ENCODE measurements around the gene LMOD2.

The LMOD2 gene

DNA sequence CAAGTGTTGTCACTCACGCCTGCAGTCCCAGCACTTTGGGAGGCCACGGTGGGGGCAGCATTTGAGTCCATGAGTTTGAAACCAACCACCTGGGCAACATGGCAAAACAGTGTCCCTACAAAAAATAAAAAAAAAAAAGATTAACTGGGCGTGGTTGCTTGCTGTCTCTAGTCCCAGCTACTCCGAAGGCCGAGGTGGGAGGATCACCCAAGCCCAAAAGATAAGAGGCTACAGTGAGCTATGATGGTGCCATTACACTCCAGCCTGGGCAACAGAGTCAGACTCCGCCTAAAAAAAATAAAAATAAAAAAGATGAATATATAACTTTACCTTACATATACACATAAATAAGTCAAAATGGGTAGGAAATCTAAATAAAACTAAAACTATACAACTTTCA is 2.5 kb upstream of the LMOD2 start:
- H3K4me1 ChIP-seq (ENCODE audit: control insufficient read depth in 2 of 2, insufficient read depth in 2 of 2, low read length in 2 of 2) = no peaks in the 10 kb centered on the region
- H3K9me3 ChIP-seq (ENCODE audit: control insufficient read depth in 2 of 2, low read length in 2 of 2) = no peaks in the 10 kb centered on the region
- no peaks in the 10 kb centered on the region for H3K36me3 ChIP-seq (ENCODE audit: control insufficient read depth in 2 of 2, insufficient read depth in 2 of 2, low read length in 2 of 2)
- H3K27me3 ChIP-seq (ENCODE audit: control insufficient read depth in 2 of 2, insufficient read depth in 2 of 2, low read length in 2 of 2) = no peaks in the 10 kb centered on the region
- no peak overlapping the region for H3K27ac ChIP-seq (ENCODE audit: low read depth in 2 of 2, low read length in 2 of 2)
- H3K4me3 ChIP-seq (ENCODE audit: low read length in 2 of 2) = no peak overlapping the region
- no peak overlapping the region for H3K9ac ChIP-seq (ENCODE audit: low read depth in 1 of 2, low read length in 2 of 2)

DNA sequence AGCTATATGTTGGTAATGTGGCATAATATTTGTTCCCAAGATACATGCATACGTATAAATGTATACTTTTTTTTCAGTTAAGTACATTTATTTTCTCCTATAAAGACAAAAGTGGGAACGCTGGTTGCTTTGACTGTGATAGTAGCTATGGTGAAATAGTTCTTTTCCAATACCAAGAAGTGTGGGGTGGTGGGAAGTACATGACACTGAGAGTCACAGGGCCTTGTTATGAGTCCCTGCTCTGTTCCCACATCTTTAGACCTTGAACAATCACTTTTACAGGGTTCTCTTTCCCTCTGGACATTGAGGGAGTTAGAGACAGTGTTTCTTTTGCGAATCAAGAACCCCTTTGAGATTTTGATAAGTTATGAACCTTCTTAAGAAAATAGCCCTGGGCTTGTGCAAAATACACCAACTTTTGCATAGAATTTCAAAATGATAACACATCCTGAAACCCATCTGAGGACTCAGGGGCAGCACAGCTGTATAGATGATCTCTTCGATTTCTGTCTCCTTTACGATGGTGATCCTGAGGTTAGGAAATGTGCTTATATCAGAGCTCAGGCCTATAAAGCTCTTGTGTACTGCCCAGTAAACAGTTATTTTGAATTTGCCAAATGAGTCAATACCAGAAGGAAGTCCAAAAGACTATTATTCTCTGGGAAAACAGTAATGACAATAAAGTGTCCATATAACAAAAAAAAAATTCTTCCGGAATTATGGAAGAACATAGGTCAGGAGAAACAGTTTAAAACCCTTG is 1.1 kb downstream of the LMOD2 start:
- Histone ChIP-seq H3K36me3 (ENCODE audit: control insufficient read depth in 2 of 2, insufficient read depth in 2 of 2, low read length in 2 of 2) (no peaks in the 10 kb centered on the region), H3K27ac (ENCODE audit: low read depth in 2 of 2, low read length in 2 of 2) (no peak overlapping the region), H3K27me3 (ENCODE audit: control insufficient read depth in 2 of 2, insufficient read depth in 2 of 2, low read length in 2 of 2) (no peaks in the 10 kb centered on the region), H3K9ac (ENCODE audit: low read depth in 1 of 2, low read length in 2 of 2) (no peak overlapping the region), H3K4me1 (ENCODE audit: control insufficient read depth in 2 of 2, insufficient read depth in 2 of 2, low read length in 2 of 2) (no peaks in the 10 kb centered on the region), H3K9me3 (ENCODE audit: control insufficient read depth in 2 of 2, low read length in 2 of 2) (no peaks in the 10 kb centered on the region), H3K4me3 (ENCODE audit: low read length in 2 of 2) (no peak overlapping the region)

DNA sequence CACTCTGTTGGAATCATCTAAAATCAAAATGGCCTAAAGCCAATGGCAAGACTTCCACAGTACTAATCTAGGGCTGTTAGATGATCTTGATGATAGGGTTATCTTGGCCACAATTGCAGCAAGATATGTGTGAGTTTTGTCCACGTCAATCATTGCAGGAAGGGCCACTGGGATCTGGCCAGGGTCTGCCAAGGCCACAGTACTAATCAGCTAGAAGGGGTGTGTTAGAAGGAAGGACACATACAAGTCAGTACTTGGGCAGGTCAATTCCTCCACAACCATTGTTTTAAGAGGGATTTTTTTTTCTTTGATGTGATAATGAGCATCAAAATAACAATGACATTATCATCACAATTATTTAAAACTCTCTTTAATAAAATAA is 1.6 kb downstream of the LMOD2 start:
- Histone ChIP-seq H3K36me3 (ENCODE audit: control insufficient read depth in 2 of 2, insufficient read depth in 2 of 2, low read length in 2 of 2) (no peaks in the 10 kb centered on the region), H3K9me3 (ENCODE audit: control insufficient read depth in 2 of 2, low read length in 2 of 2) (no peaks in the 10 kb centered on the region), H3K27ac (ENCODE audit: low read depth in 2 of 2, low read length in 2 of 2) (no peak overlapping the region), H3K27me3 (ENCODE audit: control insufficient read depth in 2 of 2, insufficient read depth in 2 of 2, low read length in 2 of 2) (no peaks in the 10 kb centered on the region), H3K4me1 (ENCODE audit: control insufficient read depth in 2 of 2, insufficient read depth in 2 of 2, low read length in 2 of 2) (no peaks in the 10 kb centered on the region), H3K9ac (ENCODE audit: low read depth in 1 of 2, low read length in 2 of 2) (no peak overlapping the region), H3K4me3 (ENCODE audit: low read length in 2 of 2) (no peak overlapping the region)

DNA sequence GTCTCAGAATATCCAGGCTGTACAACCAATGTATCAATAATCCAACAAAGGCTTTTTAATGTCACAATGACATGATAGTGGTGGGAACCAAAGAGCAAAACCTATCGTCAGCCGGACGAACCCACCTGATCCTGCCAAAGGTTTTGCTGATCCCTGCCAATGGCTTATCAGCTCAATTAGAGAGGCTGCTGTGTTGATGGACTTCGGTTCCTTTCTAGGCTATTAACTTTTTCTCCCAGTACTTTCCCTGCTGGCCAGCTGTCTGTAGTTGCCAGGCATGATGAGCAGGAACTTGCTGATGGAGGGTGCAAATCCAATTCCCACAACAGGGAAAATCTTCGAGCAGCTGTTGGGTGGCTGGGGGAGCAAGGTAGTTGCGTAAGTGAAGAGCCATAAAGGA is 2.4 kb downstream of the LMOD2 start:
- Histone ChIP-seq H3K9ac (ENCODE audit: low read depth in 1 of 2, low read length in 2 of 2) (no peak overlapping the region), H3K4me1 (ENCODE audit: control insufficient read depth in 2 of 2, insufficient read depth in 2 of 2, low read length in 2 of 2) (no peaks in the 10 kb centered on the region), H3K27ac (ENCODE audit: low read depth in 2 of 2, low read length in 2 of 2) (no peak overlapping the region), H3K36me3 (ENCODE audit: control insufficient read depth in 2 of 2, insufficient read depth in 2 of 2, low read length in 2 of 2) (no peaks in the 10 kb centered on the region), H3K27me3 (ENCODE audit: control insufficient read depth in 2 of 2, insufficient read depth in 2 of 2, low read length in 2 of 2) (no peaks in the 10 kb centered on the region), H3K9me3 (ENCODE audit: control insufficient read depth in 2 of 2, low read length in 2 of 2) (no peaks in the 10 kb centered on the region), H3K4me3 (ENCODE audit: low read length in 2 of 2) (no peak overlapping the region)

DNA sequence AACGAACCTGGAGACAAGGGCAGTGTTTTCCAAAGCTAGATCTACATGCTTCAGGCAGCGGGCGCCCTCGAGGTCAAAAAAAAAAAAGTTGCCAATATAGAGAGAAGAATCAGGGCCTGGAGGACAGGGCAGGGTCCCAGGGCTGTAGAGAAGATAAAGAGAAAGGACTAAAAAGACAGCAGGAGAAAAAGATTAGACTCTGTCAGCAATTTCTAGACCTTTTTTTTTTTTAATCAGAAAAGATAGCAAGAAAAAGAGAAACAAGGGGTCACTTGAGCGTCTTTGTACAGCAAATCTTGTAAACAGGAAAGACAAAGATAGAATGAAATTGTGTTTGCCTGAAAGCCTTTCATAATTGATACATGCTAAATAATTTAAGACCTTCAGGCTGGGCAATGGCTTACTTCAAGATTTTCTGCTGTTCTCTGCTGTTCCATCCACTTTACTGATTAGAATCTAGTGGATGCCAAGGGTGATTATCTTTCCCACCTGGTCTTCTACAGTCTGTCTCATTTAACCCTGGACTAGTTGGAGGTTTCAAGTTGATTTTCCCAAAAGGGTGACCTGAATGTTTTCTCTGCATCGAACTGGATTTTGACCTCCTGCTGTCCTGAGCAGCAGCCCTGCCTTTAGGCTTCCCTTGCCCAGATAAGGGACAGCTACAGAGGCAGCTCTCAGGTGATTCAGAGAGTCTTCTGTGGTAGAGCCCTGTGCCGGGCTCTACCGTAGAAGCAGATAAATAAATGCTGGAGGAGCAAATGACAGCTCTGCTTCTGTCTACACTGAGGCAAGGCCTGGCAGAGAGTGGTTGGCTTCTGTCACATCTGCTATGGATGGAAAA is 5.1 kb downstream of the LMOD2 start:
- Histone ChIP-seq H3K27ac (ENCODE audit: low read depth in 2 of 2, low read length in 2 of 2) (no peak overlapping the region), H3K27me3 (ENCODE audit: control insufficient read depth in 2 of 2, insufficient read depth in 2 of 2, low read length in 2 of 2) (peaks cover 0 to 3% of the 10 kb centered on the region in 2 donors), H3K4me3 (ENCODE audit: low read length in 2 of 2) (no peak overlapping the region), H3K4me1 (ENCODE audit: control insufficient read depth in 2 of 2, insufficient read depth in 2 of 2, low read length in 2 of 2) (no peaks in the 10 kb centered on the region), H3K9me3 (ENCODE audit: control insufficient read depth in 2 of 2, low read length in 2 of 2) (no peaks in the 10 kb centered on the region), H3K36me3 (ENCODE audit: control insufficient read depth in 2 of 2, insufficient read depth in 2 of 2, low read length in 2 of 2) (no peaks in the 10 kb centered on the region), H3K9ac (ENCODE audit: low read depth in 1 of 2, low read length in 2 of 2) (no peak overlapping the region)

DNA sequence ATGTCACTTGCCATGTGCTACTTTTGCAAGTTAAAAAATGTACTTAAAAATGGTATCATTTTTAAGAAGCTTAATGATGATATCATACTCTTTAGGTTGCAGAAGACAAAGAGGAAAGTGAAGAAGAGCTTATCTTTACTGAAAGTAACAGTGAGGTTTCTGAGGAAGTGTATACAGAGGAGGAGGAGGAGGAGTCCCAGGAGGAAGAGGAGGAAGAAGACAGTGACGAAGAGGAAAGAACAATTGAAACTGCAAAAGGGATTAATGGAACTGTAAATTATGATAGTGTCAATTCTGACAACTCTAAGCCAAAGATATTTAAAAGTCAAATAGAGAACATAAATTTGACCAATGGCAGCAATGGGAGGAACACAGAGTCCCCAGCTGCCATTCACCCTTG is 6.1 kb downstream of the LMOD2 start:
- no peaks in the 10 kb centered on the region for H3K36me3 ChIP-seq (ENCODE audit: control insufficient read depth in 2 of 2, insufficient read depth in 2 of 2, low read length in 2 of 2)
- no peak overlapping the region for H3K27ac ChIP-seq (ENCODE audit: low read depth in 2 of 2, low read length in 2 of 2)
- no peaks in the 10 kb centered on the region for H3K4me1 ChIP-seq (ENCODE audit: control insufficient read depth in 2 of 2, insufficient read depth in 2 of 2, low read length in 2 of 2)
- no peaks in the 10 kb centered on the region for H3K9me3 ChIP-seq (ENCODE audit: control insufficient read depth in 2 of 2, low read length in 2 of 2)
- H3K27me3 ChIP-seq (ENCODE audit: control insufficient read depth in 2 of 2, insufficient read depth in 2 of 2, low read length in 2 of 2) = peaks cover 0 to 3% of the 10 kb centered on the region in 2 donors
- no peak overlapping the region for H3K4me3 ChIP-seq (ENCODE audit: low read length in 2 of 2)
- H3K9ac ChIP-seq (ENCODE audit: low read depth in 1 of 2, low read length in 2 of 2) = no peak overlapping the region

DNA sequence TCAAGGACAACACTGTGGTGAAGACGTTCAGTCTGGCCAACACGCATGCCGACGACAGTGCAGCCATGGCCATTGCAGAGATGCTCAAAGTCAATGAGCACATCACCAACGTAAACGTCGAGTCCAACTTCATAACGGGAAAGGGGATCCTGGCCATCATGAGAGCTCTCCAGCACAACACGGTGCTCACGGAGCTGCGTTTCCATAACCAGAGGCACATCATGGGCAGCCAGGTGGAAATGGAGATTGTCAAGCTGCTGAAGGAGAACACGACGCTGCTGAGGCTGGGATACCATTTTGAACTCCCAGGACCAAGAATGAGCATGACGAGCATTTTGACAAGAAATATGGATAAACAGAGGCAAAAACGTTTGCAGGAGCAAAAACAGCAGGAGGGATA is 6.6 kb downstream of the LMOD2 start:
- H3K4me3 ChIP-seq (ENCODE audit: low read length in 2 of 2) = no peak overlapping the region
- H3K4me1 ChIP-seq (ENCODE audit: control insufficient read depth in 2 of 2, insufficient read depth in 2 of 2, low read length in 2 of 2) = no peaks in the 10 kb centered on the region
- H3K36me3 ChIP-seq (ENCODE audit: control insufficient read depth in 2 of 2, insufficient read depth in 2 of 2, low read length in 2 of 2) = no peaks in the 10 kb centered on the region
- no peak overlapping the region for H3K9ac ChIP-seq (ENCODE audit: low read depth in 1 of 2, low read length in 2 of 2)
- no peaks in the 10 kb centered on the region for H3K9me3 ChIP-seq (ENCODE audit: control insufficient read depth in 2 of 2, low read length in 2 of 2)
- peaks cover 0 to 3% of the 10 kb centered on the region in 2 donors for H3K27me3 ChIP-seq (ENCODE audit: control insufficient read depth in 2 of 2, insufficient read depth in 2 of 2, low read length in 2 of 2)
- H3K27ac ChIP-seq (ENCODE audit: low read depth in 2 of 2, low read length in 2 of 2) = no peak overlapping the region

DNA sequence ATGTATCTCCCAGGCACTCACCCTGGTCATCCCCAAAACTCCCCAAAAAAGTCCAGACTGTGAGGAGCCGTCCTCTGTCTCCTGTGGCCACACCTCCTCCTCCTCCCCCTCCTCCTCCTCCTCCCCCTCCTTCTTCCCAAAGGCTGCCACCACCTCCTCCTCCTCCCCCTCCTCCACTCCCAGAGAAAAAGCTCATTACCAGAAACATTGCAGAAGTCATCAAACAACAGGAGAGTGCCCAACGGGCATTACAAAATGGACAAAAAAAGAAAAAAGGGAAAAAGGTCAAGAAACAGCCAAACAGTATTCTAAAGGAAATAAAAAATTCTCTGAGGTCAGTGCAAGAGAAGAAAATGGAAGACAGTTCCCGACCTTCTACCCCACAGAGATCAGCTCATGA is 7.1 kb downstream of the LMOD2 start:
- H3K4me1 ChIP-seq (ENCODE audit: control insufficient read depth in 2 of 2, insufficient read depth in 2 of 2, low read length in 2 of 2) = no peaks in the 10 kb centered on the region
- H3K27me3 ChIP-seq (ENCODE audit: control insufficient read depth in 2 of 2, insufficient read depth in 2 of 2, low read length in 2 of 2) = peaks cover 0 to 3% of the 10 kb centered on the region in 2 donors
- H3K9ac ChIP-seq (ENCODE audit: low read depth in 1 of 2, low read length in 2 of 2) = no peak overlapping the region
- no peaks in the 10 kb centered on the region for H3K9me3 ChIP-seq (ENCODE audit: control insufficient read depth in 2 of 2, low read length in 2 of 2)
- H3K27ac ChIP-seq (ENCODE audit: low read depth in 2 of 2, low read length in 2 of 2) = no peak overlapping the region
- no peak overlapping the region for H3K4me3 ChIP-seq (ENCODE audit: low read length in 2 of 2)
- H3K36me3 ChIP-seq (ENCODE audit: control insufficient read depth in 2 of 2, insufficient read depth in 2 of 2, low read length in 2 of 2) = no peaks in the 10 kb centered on the region

DNA sequence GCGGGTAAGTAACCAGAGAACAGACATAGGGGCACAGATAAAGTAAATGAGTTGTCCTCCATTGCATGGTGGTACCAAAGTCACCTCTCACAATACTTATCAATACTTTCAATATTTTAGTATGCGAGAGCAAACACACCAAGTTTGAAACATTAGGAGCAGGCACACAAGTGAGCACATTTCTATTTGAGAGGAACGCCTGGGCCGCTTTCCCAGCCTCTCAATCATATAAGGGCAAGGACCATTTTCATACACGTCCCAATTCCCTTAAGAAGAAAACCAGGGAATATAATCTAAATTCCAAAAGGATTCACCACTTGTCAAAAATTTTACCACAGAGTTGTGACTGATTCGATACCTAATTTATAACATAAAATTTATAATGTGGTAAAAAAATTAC is 7.5 kb downstream of the LMOD2 start:
- Histone ChIP-seq H3K27me3 (ENCODE audit: control insufficient read depth in 2 of 2, insufficient read depth in 2 of 2, low read length in 2 of 2) (peaks cover 0 to 3% of the 10 kb centered on the region in 2 donors), H3K9me3 (ENCODE audit: control insufficient read depth in 2 of 2, low read length in 2 of 2) (no peaks in the 10 kb centered on the region), H3K36me3 (ENCODE audit: control insufficient read depth in 2 of 2, insufficient read depth in 2 of 2, low read length in 2 of 2) (no peaks in the 10 kb centered on the region), H3K4me3 (ENCODE audit: low read length in 2 of 2) (no peak overlapping the region), H3K27ac (ENCODE audit: low read depth in 2 of 2, low read length in 2 of 2) (no peak overlapping the region), H3K4me1 (ENCODE audit: control insufficient read depth in 2 of 2, insufficient read depth in 2 of 2, low read length in 2 of 2) (no peaks in the 10 kb centered on the region), H3K9ac (ENCODE audit: low read depth in 1 of 2, low read length in 2 of 2) (no peak overlapping the region)

DNA sequence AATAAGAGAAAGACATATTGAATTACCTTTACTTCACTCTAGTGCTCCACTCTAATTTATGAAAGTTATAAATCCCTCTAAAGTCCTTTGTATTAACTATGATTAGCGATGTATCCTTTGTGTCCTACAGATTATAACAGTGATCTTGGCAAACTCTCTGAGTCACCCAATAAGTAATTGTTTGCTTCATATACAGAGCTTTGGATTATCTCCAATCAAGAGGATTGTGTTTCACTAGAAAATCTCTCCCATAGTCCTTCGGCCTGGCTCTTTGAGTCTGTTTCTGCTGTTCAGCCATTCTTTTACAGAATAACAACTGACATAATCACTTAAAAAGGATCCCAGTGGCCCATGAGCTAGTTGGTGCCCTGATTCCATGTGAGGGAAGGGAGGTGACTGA is 9.5 kb downstream of the LMOD2 start:
- H3K27ac ChIP-seq (ENCODE audit: low read depth in 2 of 2, low read length in 2 of 2) = no peak overlapping the region
- no peaks in the 10 kb centered on the region for H3K4me1 ChIP-seq (ENCODE audit: control insufficient read depth in 2 of 2, insufficient read depth in 2 of 2, low read length in 2 of 2)
- H3K4me3 ChIP-seq (ENCODE audit: low read length in 2 of 2) = no peak overlapping the region
- peaks cover 0 to 3% of the 10 kb centered on the region in 2 donors for H3K27me3 ChIP-seq (ENCODE audit: control insufficient read depth in 2 of 2, insufficient read depth in 2 of 2, low read length in 2 of 2)
- no peak overlapping the region for H3K9ac ChIP-seq (ENCODE audit: low read depth in 1 of 2, low read length in 2 of 2)
- no peaks in the 10 kb centered on the region for H3K9me3 ChIP-seq (ENCODE audit: control insufficient read depth in 2 of 2, low read length in 2 of 2)
- H3K36me3 ChIP-seq (ENCODE audit: control insufficient read depth in 2 of 2, insufficient read depth in 2 of 2, low read length in 2 of 2) = no peaks in the 10 kb centered on the region
